WTC11 (cell line): ENCODE data around the gene BCL2L12. TPM values are rescaled to one million over a fixed set of nuclear protein-coding genes. Genes with fewer than 3 reads are reported as not detected.

Experiments
- ATAC-seq: fragments of 200-7000 bp; cut with Tn5 transposase; 2 replicates; pipeline ENCODE4 v1.10.0; 2021; ENCODE audit warnings: mild to moderate bottlenecking, moderate library complexity
- CTCF ChIA-PET: fragments of 300-600 bp; sonication (Branson Sonifier 250); formaldehyde crosslinking; loops from one replicate; lab custom pipeline; 2021; ENCODE audit warnings: antibody characterized with exemption; lab: Charles Lee
- POLR2A ChIA-PET: fragments of 350-600 bp; sonication (Branson Sonifier 250); formaldehyde crosslinking; loops from one replicate; lab custom pipeline; 2021; ENCODE audit warnings: antibody characterized with exemption; lab: Charles Lee
- DNase-seq: peaks from one replicate; pipeline ENCODE4 v3.0.0; 2021; ENCODE audit warnings: low spot score
- H3K27ac Mint-ChIP-seq: 2 replicates; pipeline ENCODE4 v1.8.0; 2021; ENCODE audit warnings: mixed read lengths
- H3K27me3 Mint-ChIP-seq: 2 replicates; pipeline ENCODE4 v1.8.0; 2021; ENCODE audit warnings: low read depth, mild to moderate bottlenecking, moderate library complexity, mixed read lengths
- H3K36me3 Mint-ChIP-seq: 2 replicates; pipeline ENCODE4 v1.8.0; 2021; ENCODE audit warnings: mixed read lengths
- H3K4me1 Mint-ChIP-seq: 2 replicates; pipeline ENCODE4 v1.8.0; 2022; ENCODE audit warnings: mixed read lengths
- H3K4me3 Mint-ChIP-seq: 2 replicates; pipeline ENCODE4 v1.8.0; 2021; ENCODE audit warnings: mild to moderate bottlenecking, moderate library complexity, mixed read lengths
- H3K9me3 Mint-ChIP-seq: 2 replicates; pipeline ENCODE4 v1.8.0; 2021; ENCODE audit warnings: mixed read lengths
- CBFB ChIP-seq: sonication (generic); formaldehyde crosslinking; IDR thresholded peaks from 2 replicates; pipeline ENCODE4 v1.8.1; 2022; ENCODE audit warnings: mild to moderate bottlenecking, low read depth, missing genetic modification reagents
- CREB1 ChIP-seq: sonication (generic); formaldehyde crosslinking; IDR thresholded peaks from 2 replicates; pipeline ENCODE4 v1.8.0; 2023; ENCODE audit warnings: mild to moderate bottlenecking, missing genetic modification reagents
- EMX1 ChIP-seq: fragments of 250-450 bp; sonication (Bioruptor Pico); IDR thresholded peaks from 2 replicates; pipeline ENCODE4 v1.8.0; 2021; ENCODE audit warnings: mild to moderate bottlenecking
- FOXK1 ChIP-seq: sonication (generic); formaldehyde crosslinking; IDR thresholded peaks from 2 replicates; pipeline ENCODE4 v1.8.0; 2022; ENCODE audit warnings: mild to moderate bottlenecking, moderate library complexity, missing genetic modification reagents
- JUN ChIP-seq: sonication (generic); formaldehyde crosslinking; IDR thresholded peaks from 2 replicates; pipeline ENCODE4 v1.8.0; 2023; ENCODE audit warnings: mild to moderate bottlenecking, missing genetic modification reagents
- KAT7 ChIP-seq: sonication (generic); formaldehyde crosslinking; IDR thresholded peaks from 2 replicates; pipeline ENCODE4 v1.8.1; 2023; ENCODE audit warnings: missing genetic modification reagents, mild to moderate bottlenecking, borderline replicate concordance
- NFE2L1 ChIP-seq: sonication (generic); formaldehyde crosslinking; IDR thresholded peaks from 2 replicates; pipeline ENCODE4 v1.8.1; 2023; ENCODE audit warnings: missing genetic modification reagents
- NFYB ChIP-seq: sonication (generic); formaldehyde crosslinking; conservative IDR thresholded peaks from 2 replicates; pipeline ENCODE4 v1.8.0; 2022; ENCODE audit warnings: low read depth, missing genetic modification reagents
- PRRX2 ChIP-seq: fragments of 250-450 bp; sonication (Bioruptor Pico); IDR thresholded peaks from 2 replicates; pipeline ENCODE4 v1.8.0; 2021; ENCODE audit warnings: mild to moderate bottlenecking
- RELA ChIP-seq: sonication (generic); formaldehyde crosslinking; IDR thresholded peaks from 2 replicates; pipeline ENCODE4 v1.8.1; 2022; ENCODE audit warnings: missing genetic modification reagents, mild to moderate bottlenecking, borderline replicate concordance
- SMAD3 ChIP-seq: sonication (generic); formaldehyde crosslinking; IDR thresholded peaks from 2 replicates; pipeline ENCODE4 v1.8.0; 2022; ENCODE audit warnings: missing genetic modification reagents, mild to moderate bottlenecking, borderline replicate concordance
- SMAD4 ChIP-seq: sonication (generic); formaldehyde crosslinking; IDR thresholded peaks from 2 replicates; pipeline ENCODE4 v1.8.0; 2022; ENCODE audit warnings: mild to moderate bottlenecking, missing genetic modification reagents
- SP1 ChIP-seq: sonication (generic); formaldehyde crosslinking; conservative IDR thresholded peaks from 2 replicates; pipeline ENCODE4 v1.8.1; 2022; ENCODE audit warnings: missing genetic modification reagents
- TEAD1 ChIP-seq: sonication (generic); formaldehyde crosslinking; IDR thresholded peaks from 2 replicates; pipeline ENCODE4 v1.8.0; 2022; ENCODE audit warnings: mild to moderate bottlenecking, missing genetic modification reagents
- total RNA-seq: library from RNA; stranded (reverse); gene quantifications from 3 replicates; pipeline ENCODE4 v1.2.3, GENCODE V29; 2021
- TF ChIP-seq, protein P1 (sequence below): sonication (generic); formaldehyde crosslinking; IDR thresholded peaks from 2 replicates; pipeline ENCODE4 v1.8.0; 2023; ENCODE audit warnings: missing genetic modification reagents, mild to moderate bottlenecking, borderline replicate concordance
- TF ChIP-seq, protein P2 (sequence below): sonication (generic); formaldehyde crosslinking; IDR thresholded peaks from 2 replicates; pipeline ENCODE4 v1.8.0; 2022; ENCODE audit warnings: mild to moderate bottlenecking, missing genetic modification reagents
- TF ChIP-seq, protein P3 (sequence below): sonication (generic); formaldehyde crosslinking; IDR thresholded peaks from 2 replicates; pipeline ENCODE4 v1.8.1; 2022; ENCODE audit warnings: mild to moderate bottlenecking, moderate library complexity, missing genetic modification reagents
- TF ChIP-seq, protein P4 (sequence below): fragments of 250-450 bp; sonication (Bioruptor Pico); IDR thresholded peaks from 2 replicates; pipeline ENCODE4 v1.9.0; 2021; ENCODE audit warnings: mild to moderate bottlenecking
- TF ChIP-seq, protein P5 (sequence below): sonication (generic); formaldehyde crosslinking; conservative IDR thresholded peaks from 2 replicates; pipeline ENCODE4 v1.8.1; 2023; ENCODE audit warnings: mild to moderate bottlenecking, low read depth, missing genetic modification reagents, moderate library complexity

BCL2L12 gene
- total RNA-seq, 1 experiment from 2014 or later: 146 TPM

DNA sequence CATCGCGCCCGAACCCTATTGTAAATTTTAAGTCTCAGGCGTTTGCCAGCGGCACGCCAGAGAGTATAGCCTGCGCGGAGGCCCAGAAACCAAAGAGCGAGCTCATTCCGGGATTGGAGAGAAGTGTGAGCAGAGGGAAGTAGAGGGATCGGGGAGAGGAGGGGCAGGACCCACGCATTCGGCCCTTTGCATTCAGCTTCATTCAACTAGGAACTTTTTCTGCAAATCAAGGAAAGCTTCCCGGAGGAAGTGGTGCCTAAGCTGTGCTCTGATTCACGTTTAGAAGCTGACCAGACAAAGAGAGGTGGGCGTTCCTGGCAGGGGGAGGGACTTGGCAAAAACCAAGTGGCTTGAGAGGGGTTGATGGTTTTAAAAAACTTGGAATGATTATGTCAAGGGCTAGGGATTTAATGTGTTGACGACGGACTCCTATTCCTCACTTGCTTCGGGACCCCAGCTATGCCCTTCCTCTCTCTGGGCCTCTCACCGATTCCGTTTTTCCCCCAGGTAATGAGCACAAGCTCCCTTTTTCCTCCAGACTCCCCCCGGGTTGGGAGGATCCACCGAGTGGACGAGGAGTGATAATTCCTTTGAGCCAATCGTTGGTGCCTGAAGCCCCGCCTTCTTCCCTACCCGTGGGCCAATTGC, 10.5 kb downstream of the BCL2L12 start (continued):
- TF ChIP-seq, protein P1, sequence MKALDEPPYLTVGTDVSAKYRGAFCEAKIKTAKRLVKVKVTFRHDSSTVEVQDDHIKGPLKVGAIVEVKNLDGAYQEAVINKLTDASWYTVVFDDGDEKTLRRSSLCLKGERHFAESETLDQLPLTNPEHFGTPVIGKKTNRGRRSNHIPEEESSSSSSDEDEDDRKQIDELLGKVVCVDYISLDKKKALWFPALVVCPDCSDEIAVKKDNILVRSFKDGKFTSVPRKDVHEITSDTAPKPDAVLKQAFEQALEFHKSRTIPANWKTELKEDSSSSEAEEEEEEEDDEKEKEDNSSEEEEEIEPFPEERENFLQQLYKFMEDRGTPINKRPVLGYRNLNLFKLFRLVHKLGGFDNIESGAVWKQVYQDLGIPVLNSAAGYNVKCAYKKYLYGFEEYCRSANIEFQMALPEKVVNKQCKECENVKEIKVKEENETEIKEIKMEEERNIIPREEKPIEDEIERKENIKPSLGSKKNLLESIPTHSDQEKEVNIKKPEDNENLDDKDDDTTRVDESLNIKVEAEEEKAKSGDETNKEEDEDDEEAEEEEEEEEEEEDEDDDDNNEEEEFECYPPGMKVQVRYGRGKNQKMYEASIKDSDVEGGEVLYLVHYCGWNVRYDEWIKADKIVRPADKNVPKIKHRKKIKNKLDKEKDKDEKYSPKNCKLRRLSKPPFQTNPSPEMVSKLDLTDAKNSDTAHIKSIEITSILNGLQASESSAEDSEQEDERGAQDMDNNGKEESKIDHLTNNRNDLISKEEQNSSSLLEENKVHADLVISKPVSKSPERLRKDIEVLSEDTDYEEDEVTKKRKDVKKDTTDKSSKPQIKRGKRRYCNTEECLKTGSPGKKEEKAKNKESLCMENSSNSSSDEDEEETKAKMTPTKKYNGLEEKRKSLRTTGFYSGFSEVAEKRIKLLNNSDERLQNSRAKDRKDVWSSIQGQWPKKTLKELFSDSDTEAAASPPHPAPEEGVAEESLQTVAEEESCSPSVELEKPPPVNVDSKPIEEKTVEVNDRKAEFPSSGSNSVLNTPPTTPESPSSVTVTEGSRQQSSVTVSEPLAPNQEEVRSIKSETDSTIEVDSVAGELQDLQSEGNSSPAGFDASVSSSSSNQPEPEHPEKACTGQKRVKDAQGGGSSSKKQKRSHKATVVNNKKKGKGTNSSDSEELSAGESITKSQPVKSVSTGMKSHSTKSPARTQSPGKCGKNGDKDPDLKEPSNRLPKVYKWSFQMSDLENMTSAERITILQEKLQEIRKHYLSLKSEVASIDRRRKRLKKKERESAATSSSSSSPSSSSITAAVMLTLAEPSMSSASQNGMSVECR (CRISPR knock-in tag): peak; percentile 60; the same call in 1 of the 2 replicates
- peak; percentile 69; the same call in 1 of the 2 replicates for TF ChIP-seq TEAD1 (CRISPR knock-in tag)
- no peak for TF ChIP-seq JUN (CRISPR knock-in tag)

DNA sequence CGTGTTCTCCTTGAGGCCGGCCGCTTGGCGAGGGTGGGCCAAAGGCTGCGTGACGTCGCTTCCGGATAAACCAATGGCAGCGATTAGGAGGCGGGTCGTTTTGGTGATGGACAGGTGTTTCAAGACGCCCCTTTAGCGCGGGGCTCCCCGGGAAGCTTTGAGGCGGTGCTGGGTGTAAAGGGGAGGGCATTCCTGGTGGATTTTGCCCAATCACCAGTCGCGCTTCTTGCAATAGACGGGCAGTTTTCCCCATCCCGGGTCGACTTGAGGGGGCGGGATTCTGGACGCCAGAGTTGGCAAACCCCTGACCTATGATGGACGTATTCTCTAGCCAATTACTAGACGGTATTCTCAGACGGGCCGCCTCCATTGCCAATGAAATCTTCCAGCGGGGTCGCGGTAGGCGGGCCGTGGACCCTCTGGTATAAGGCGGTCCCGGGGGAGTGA, 11.1 kb downstream of the BCL2L12 start:
- no peaks in the 10 kb centered on the region for H3K9me3 Mint-ChIP-seq
- CTCF ChIA-PET: interaction anchor here (0.8 to 10.7 kb wide), 23 partner anchors 8 to 198 kb away, joined by 3 to 108 read pairs (median 5); partner anchors contain the start of genes ADM5, AP2A1, BCL2L12 and CPT1C

DNA sequence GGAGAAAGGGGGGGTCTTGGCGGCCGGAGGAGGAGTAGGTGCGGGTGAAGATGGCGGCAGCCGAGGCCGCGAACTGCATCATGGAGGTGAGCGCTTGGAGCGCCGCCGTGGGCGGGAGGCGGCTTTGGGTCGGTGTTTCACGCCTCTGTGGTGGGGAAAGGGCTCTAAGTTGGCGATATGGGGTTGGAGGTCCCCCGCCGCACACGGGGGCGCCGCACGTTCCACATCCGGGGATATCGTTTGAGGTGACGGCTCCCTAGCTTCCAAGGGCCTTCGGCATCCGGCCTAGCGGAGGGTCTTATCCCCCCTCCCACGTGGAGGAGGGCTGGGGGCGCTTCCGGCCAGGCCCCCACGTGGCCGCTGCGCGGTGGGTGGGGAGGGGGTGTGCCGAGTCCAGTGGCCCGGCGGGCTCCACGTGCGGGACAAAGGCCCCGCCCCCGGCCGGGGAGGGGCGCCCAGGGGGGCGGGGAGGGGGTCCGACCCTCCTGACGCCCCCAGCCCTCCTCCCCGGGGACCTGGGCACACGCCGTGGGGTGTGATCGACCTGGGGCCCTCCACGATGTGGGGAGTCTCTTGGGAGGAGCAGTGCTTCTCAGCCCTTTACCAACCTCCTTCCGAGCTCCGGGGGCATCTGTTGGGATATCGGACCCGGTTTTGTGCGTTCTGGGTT, 11.6 kb downstream of the BCL2L12 start, which contains the start of gene PRMT1:
Gene PRMT1 (plus strand): TSS at position 41 of the 670 bp plus-strand sequence. CDS start 10 bp downstream, at position 51.
- CTCF ChIA-PET: interaction anchor here (0.8 to 10.7 kb wide), 18 partner anchors 12 to 182 kb away, joined by 3 to 108 read pairs (median 5); partner anchors contain the start of genes ADM5, BCL2L12, CPT1C and FUZ
- DNase-seq: peak; percentile 63
- TF ChIP-seq SMAD4 (CRISPR knock-in tag) (no peak), CREB1 (CRISPR knock-in tag) (peak; percentile 60; the same call in 1 of the 2 replicates), FOXK1 (CRISPR knock-in tag) (peak; percentile 44; the same call in 1 of the 2 replicates), SP1 (CRISPR knock-in tag) (no peak; the same call in 1 of the 2 replicates), TEAD1 (CRISPR knock-in tag) (peak; percentile 56), EMX1 (CRISPR knock-in tag) (no peak), CBFB (CRISPR knock-in tag) (no peak), NFE2L1 (CRISPR knock-in tag) (peak; percentile 63; the same call in 1 of the 2 replicates), RELA (no peak), KAT7 (peak; percentile 63; the same call in 1 of the 2 replicates), PRRX2 (CRISPR knock-in tag) (0 out of 2 replicates have a peak, but pooled peaks have one; percentile 45)
- TF ChIP-seq, protein P2, sequence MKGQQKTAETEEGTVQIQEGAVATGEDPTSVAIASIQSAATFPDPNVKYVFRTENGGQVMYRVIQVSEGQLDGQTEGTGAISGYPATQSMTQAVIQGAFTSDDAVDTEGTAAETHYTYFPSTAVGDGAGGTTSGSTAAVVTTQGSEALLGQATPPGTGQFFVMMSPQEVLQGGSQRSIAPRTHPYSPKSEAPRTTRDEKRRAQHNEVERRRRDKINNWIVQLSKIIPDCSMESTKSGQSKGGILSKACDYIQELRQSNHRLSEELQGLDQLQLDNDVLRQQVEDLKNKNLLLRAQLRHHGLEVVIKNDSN (CRISPR knock-in tag): peak; percentile 86
- TF ChIP-seq, protein P3, sequence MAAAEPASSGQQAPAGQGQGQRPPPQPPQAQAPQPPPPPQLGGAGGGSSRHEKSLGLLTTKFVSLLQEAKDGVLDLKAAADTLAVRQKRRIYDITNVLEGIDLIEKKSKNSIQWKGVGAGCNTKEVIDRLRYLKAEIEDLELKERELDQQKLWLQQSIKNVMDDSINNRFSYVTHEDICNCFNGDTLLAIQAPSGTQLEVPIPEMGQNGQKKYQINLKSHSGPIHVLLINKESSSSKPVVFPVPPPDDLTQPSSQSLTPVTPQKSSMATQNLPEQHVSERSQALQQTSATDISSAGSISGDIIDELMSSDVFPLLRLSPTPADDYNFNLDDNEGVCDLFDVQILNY (CRISPR knock-in tag): peak; percentile 66
- TF ChIP-seq, protein P4, sequence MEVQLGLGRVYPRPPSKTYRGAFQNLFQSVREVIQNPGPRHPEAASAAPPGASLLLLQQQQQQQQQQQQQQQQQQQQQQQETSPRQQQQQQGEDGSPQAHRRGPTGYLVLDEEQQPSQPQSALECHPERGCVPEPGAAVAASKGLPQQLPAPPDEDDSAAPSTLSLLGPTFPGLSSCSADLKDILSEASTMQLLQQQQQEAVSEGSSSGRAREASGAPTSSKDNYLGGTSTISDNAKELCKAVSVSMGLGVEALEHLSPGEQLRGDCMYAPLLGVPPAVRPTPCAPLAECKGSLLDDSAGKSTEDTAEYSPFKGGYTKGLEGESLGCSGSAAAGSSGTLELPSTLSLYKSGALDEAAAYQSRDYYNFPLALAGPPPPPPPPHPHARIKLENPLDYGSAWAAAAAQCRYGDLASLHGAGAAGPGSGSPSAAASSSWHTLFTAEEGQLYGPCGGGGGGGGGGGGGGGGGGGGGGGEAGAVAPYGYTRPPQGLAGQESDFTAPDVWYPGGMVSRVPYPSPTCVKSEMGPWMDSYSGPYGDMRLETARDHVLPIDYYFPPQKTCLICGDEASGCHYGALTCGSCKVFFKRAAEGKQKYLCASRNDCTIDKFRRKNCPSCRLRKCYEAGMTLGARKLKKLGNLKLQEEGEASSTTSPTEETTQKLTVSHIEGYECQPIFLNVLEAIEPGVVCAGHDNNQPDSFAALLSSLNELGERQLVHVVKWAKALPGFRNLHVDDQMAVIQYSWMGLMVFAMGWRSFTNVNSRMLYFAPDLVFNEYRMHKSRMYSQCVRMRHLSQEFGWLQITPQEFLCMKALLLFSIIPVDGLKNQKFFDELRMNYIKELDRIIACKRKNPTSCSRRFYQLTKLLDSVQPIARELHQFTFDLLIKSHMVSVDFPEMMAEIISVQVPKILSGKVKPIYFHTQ (CRISPR knock-in tag): peak; percentile 72; the same call in 1 of the 2 replicates
- TF ChIP-seq, protein P5, sequence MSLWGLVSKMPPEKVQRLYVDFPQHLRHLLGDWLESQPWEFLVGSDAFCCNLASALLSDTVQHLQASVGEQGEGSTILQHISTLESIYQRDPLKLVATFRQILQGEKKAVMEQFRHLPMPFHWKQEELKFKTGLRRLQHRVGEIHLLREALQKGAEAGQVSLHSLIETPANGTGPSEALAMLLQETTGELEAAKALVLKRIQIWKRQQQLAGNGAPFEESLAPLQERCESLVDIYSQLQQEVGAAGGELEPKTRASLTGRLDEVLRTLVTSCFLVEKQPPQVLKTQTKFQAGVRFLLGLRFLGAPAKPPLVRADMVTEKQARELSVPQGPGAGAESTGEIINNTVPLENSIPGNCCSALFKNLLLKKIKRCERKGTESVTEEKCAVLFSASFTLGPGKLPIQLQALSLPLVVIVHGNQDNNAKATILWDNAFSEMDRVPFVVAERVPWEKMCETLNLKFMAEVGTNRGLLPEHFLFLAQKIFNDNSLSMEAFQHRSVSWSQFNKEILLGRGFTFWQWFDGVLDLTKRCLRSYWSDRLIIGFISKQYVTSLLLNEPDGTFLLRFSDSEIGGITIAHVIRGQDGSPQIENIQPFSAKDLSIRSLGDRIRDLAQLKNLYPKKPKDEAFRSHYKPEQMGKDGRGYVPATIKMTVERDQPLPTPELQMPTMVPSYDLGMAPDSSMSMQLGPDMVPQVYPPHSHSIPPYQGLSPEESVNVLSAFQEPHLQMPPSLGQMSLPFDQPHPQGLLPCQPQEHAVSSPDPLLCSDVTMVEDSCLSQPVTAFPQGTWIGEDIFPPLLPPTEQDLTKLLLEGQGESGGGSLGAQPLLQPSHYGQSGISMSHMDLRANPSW (CRISPR knock-in tag): 0 out of 2 replicates have a peak, but pooled peaks have one; percentile 43

More for the DNA sequence above, 11.1 kb downstream of the BCL2L12 start:
- Mint-ChIP-seq H3K4me3 (peak overlapping the region; percentile 88), H3K27ac (peak overlapping the region; percentile 100), H3K4me1 (peaks cover 31% of the 10 kb centered on the region), H3K27me3 (no peaks in the 10 kb centered on the region)
- POLR2A ChIA-PET: interaction anchor here (0.5 to 3.4 kb wide), 18 partner anchors 9 to 1022 kb away, joined by 3 to 38 read pairs (median 4); partner anchors contain the start of genes ADM5, AKT1S1, AP2A1 and BCL2L12
- DNase-seq (peak; percentile 100), ATAC-seq (peak; percentile 70)
- TF ChIP-seq SP1 (CRISPR knock-in tag) (peak; percentile 86), NFYB (CRISPR knock-in tag) (peak; percentile 91), SMAD3 (no peak)
- TF ChIP-seq, all 79 proteins: peak for 2
- H3K36me3 Mint-ChIP-seq: peaks cover 17% of the 10 kb centered on the region

More for the DNA sequence above, 11.6 kb downstream of the BCL2L12 start, which contains the start of gene PRMT1:
- no peaks in the 10 kb centered on the region for H3K27me3 Mint-ChIP-seq
- ATAC-seq: no peak
- POLR2A ChIA-PET: interaction anchor here (0.9 to 3.4 kb wide), 10 partner anchors 12 to 260 kb away, joined by 3 to 38 read pairs (median 8); partner anchors contain the start of genes ADM5, BCL2L12, CPT1C and IRF3
- peak within 1 kb of the TSS; percentile 100 for H3K27ac Mint-ChIP-seq
- peak within 1 kb of the TSS; percentile 88 for H3K4me3 Mint-ChIP-seq
- H3K9me3 Mint-ChIP-seq: no peaks in the 10 kb centered on the region
- H3K36me3 Mint-ChIP-seq: peaks cover 20% of the 10 kb centered on the region
- peaks cover 26% of the 10 kb centered on the region for H3K4me1 Mint-ChIP-seq
